HEK293 (cell line): ENCODE data around the gene RNASEH2A.

Experiments used
- CTCF ChIA-PET: fragments of 350-600 bp; formaldehyde crosslinking; extraction: SDS; loops from one replicate; lab custom pipeline; 2021; ENCODE audit warnings: antibody characterized with exemption; lab: Yijun Ruan, JAX
- POLR2A ChIA-PET: fragments of 300-600 bp; formaldehyde crosslinking; extraction: SDS; loops from one replicate; lab custom pipeline; 2020; ENCODE audit warnings: antibody characterized with exemption, inconsistent platforms; lab: Yijun Ruan, JAX
- H3K27ac ChIP-seq: fragments of 200-500 bp; sonication (Bioruptor generic); 2 replicates; pipeline ENCODE4 v1.5.1; 2014; ENCODE audit warnings: low read depth, low read length, control low read depth, inconsistent platforms; ENCODE audit errors: extremely low read depth
- H3K36me3 ChIP-seq, 2 experiments: fragments of 200-500 bp in 1 of 2; sonication (Bioruptor generic) in 1 of 2; 1 replicate in 1 of 2; 2 replicates in 1 of 2; pipeline ENCODE4 v1.5.1; 2014 to 2017; ENCODE audit warnings: inconsistent platforms in 2 of 2, low read length in 2 of 2; ENCODE audit not compliant: control insufficient read depth in 2 of 2, insufficient read depth in 1 of 2
- H3K4me1 ChIP-seq: fragments of 200-500 bp; sonication (Bioruptor generic); 2 replicates; pipeline ENCODE4 v1.5.1; 2014; ENCODE audit warnings: mild to moderate bottlenecking, low read length, inconsistent platforms; ENCODE audit not compliant: control insufficient read depth, insufficient read depth
- H3K4me3 ChIP-seq: 2 replicates; pipeline ENCODE4 v1.5.1; 2011; ENCODE audit warnings: low read depth, mild to moderate bottlenecking, control low read depth, low read length, moderate library complexity
- H3K9me3 ChIP-seq: fragments of 200-500 bp; sonication (Bioruptor generic); 2 replicates; pipeline ENCODE4 v1.5.1; 2014; ENCODE audit warnings: low read depth, low read length, inconsistent platforms; ENCODE audit not compliant: control insufficient read depth, insufficient read depth
- EGR2 ChIP-seq: fragments of 450-650 bp; formaldehyde crosslinking; IDR thresholded peaks from 2 replicates; pipeline ENCODE4 v1.5.1; 2016; ENCODE audit warnings: low read depth, missing biosample characterization, missing genetic modification characterization
- KLF8 ChIP-seq: fragments of 450-650 bp; formaldehyde crosslinking; IDR thresholded peaks from 2 replicates; pipeline ENCODE4 v1.5.1; 2016; ENCODE audit warnings: missing biosample characterization, missing genetic modification characterization
- RBAK ChIP-seq: fragments of 450-650 bp; formaldehyde crosslinking; IDR thresholded peaks from 2 replicates; pipeline ENCODE4 v1.5.1; 2016; ENCODE audit warnings: missing biosample characterization, missing genetic modification characterization
- SP7 ChIP-seq: fragments of 450-650 bp; formaldehyde crosslinking; IDR thresholded peaks from 2 replicates; pipeline ENCODE4 v1.5.1; 2016; ENCODE audit warnings: missing biosample characterization, missing genetic modification characterization
- ZFHX2 ChIP-seq: fragments of 450-650 bp; formaldehyde crosslinking; conservative IDR thresholded peaks from 2 replicates; pipeline ENCODE4 v1.5.1; 2016; ENCODE audit warnings: missing biosample characterization, missing genetic modification characterization
- ZNF157 ChIP-seq: fragments of 450-650 bp; formaldehyde crosslinking; IDR thresholded peaks from 2 replicates; pipeline ENCODE4 v1.5.1; 2016; ENCODE audit warnings: missing biosample characterization, missing genetic modification characterization
- ZNF16 ChIP-seq: fragments of 450-650 bp; formaldehyde crosslinking; IDR thresholded peaks from 2 replicates; pipeline ENCODE4 v1.5.1; 2016; ENCODE audit warnings: low read depth, missing biosample characterization, missing genetic modification characterization
- ZNF239 ChIP-seq: fragments of 450-650 bp; formaldehyde crosslinking; IDR thresholded peaks from 2 replicates; pipeline ENCODE4 v1.5.1; 2016; ENCODE audit warnings: missing biosample characterization, missing genetic modification characterization
- ZNF341 ChIP-seq: fragments of 450-650 bp; formaldehyde crosslinking; IDR thresholded peaks from 2 replicates; pipeline ENCODE4; 2016; ENCODE audit warnings: low read depth, missing biosample characterization, missing genetic modification characterization
- ZNF513 ChIP-seq: fragments of 450-650 bp; IDR thresholded peaks from 2 replicates; pipeline ENCODE4 v1.5.1; 2018; ENCODE audit warnings: missing biosample characterization, missing genetic modification characterization
- ZNF548 ChIP-seq: fragments of 450-650 bp; formaldehyde crosslinking; IDR thresholded peaks from 2 replicates; pipeline ENCODE4 v1.5.1; 2016; ENCODE audit warnings: missing biosample characterization, missing genetic modification characterization
- ZNF571 ChIP-seq: fragments of 450-650 bp; formaldehyde crosslinking; IDR thresholded peaks from 2 replicates; pipeline ENCODE4 v1.5.0; 2017; ENCODE audit warnings: missing biosample characterization, missing genetic modification characterization
- ZNF626 ChIP-seq: fragments of 450-650 bp; sonication (Bioruptor Pico); formaldehyde crosslinking; IDR thresholded peaks from 2 replicates; pipeline ENCODE4 v1.5.1; 2018; ENCODE audit warnings: missing biosample characterization, missing genetic modification characterization, inconsistent platforms
- ZNF701 ChIP-seq: fragments of 450-650 bp; formaldehyde crosslinking; IDR thresholded peaks from 2 replicates; pipeline ENCODE4 v1.5.1; 2016; ENCODE audit warnings: missing biosample characterization, missing genetic modification characterization
- ZNF830 ChIP-seq: fragments of 450-650 bp; IDR thresholded peaks from 2 replicates; pipeline ENCODE4 v1.5.0; 2018; ENCODE audit warnings: missing biosample characterization, missing genetic modification characterization, low read depth, mild to moderate bottlenecking, moderate library complexity
- TF ChIP-seq, protein P1 (sequence below): fragments of 450-650 bp; formaldehyde crosslinking; IDR thresholded peaks from 2 replicates; pipeline ENCODE4 v1.5.1; 2016; ENCODE audit warnings: missing biosample characterization, missing genetic modification characterization, borderline replicate concordance
- TF ChIP-seq, protein P2 (sequence below): fragments of 450-650 bp; formaldehyde crosslinking; IDR thresholded peaks from 2 replicates; pipeline ENCODE4; 2016; ENCODE audit warnings: missing biosample characterization, missing genetic modification characterization

RNASEH2A gene

DNA sequence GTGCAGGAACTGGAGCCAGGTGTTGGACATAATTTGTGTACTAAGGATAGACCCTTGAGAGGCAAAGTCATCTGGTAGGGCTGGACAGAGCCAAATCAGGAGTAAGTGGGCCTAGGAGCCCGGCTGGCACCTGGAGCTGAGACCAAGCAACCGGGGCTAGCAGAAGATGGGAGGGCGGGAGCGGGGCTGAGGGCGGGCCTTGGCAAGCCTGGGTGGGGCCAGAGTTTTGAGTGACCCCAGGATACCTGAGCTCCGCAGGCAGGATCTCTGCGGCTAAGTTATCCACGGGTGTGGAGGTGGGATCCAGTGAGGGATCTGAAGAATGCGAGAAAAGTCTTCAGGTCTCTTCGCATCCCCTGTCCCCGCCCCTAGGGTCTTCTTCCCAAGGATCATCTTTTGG is 39.2 kb upstream of the RNASEH2A start (continued):
- TF ChIP-seq ZNF701, result no peak
- TF ChIP-seq SP7 (tag by site-specific recombination), result no peak
- no peak for TF ChIP-seq ZNF830 (tag by site-specific recombination)
- TF ChIP-seq ZNF239 (tag by site-specific recombination), result no peak
- no peak for TF ChIP-seq ZNF16

- Histone ChIP-seq H3K36me3 (peaks cover 0 to 41% of the 10 kb centered on the region in 2 experiments; a peak in 2 of 3 replicates), H3K9me3 (no peaks in the 10 kb centered on the region), H3K27ac (no peak overlapping the region), H3K4me3 (no peak overlapping the region), H3K4me1 (no peaks in the 10 kb centered on the region)
- CTCF ChIA-PET, result interaction anchor here (0.5 to 14.1 kb wide), 9 partner anchors 8 to 884 kb away, joined by 3 to 386 read pairs (median 6); partner anchors contain the start of genes JUNB, PRDX2, RNASEH2A and THSD8
- TF ChIP-seq ZNF626 (tag by site-specific recombination) (no peak), ZNF513 (tag by site-specific recombination) (no peak), RBAK (tag by site-specific recombination) (no peak), ZNF157 (no peak), ZNF571 (tag by site-specific recombination) (no peak), KLF8 (tag by site-specific recombination) (no peak)
- TF ChIP-seq, all 188 proteins: peak for 0
- POLR2A ChIA-PET, result interaction anchor here (1.0 to 3.1 kb wide), 2 partner anchors 24 to 84 kb away, joined by 3 to 28 read pairs; partner anchors contain the start of gene JUNB
Measured at GRCh38 chr19:12767666-12768065, 38.7 kb upstream of the RNASEH2A start.

- Histone ChIP-seq H3K4me3 (no peak overlapping the region), H3K9me3 (no peaks in the 10 kb centered on the region), H3K36me3 (peaks cover 0 to 29% of the 10 kb centered on the region in 2 experiments; a peak in 2 of 3 replicates), H3K27ac (no peak overlapping the region), H3K4me1 (no peaks in the 10 kb centered on the region)
- ChIA-PET CTCF (interaction anchor here (0.7 to 14.1 kb wide), 2 partner anchors 30 to 78 kb away, joined by 3 to 386 read pairs; partner anchors contain the start of genes JUNB, PRDX2, RNASEH2A and THSD8), POLR2A (interaction anchor here (1.6 kb wide), 1 partner anchor 31 kb away, joined by 3 read pairs; no protein-coding TSS in a partner anchor)
- peak; percentile 35; the same call in 1 of the 2 replicates for TF ChIP-seq ZFHX2
- TF ChIP-seq, protein P1, sequence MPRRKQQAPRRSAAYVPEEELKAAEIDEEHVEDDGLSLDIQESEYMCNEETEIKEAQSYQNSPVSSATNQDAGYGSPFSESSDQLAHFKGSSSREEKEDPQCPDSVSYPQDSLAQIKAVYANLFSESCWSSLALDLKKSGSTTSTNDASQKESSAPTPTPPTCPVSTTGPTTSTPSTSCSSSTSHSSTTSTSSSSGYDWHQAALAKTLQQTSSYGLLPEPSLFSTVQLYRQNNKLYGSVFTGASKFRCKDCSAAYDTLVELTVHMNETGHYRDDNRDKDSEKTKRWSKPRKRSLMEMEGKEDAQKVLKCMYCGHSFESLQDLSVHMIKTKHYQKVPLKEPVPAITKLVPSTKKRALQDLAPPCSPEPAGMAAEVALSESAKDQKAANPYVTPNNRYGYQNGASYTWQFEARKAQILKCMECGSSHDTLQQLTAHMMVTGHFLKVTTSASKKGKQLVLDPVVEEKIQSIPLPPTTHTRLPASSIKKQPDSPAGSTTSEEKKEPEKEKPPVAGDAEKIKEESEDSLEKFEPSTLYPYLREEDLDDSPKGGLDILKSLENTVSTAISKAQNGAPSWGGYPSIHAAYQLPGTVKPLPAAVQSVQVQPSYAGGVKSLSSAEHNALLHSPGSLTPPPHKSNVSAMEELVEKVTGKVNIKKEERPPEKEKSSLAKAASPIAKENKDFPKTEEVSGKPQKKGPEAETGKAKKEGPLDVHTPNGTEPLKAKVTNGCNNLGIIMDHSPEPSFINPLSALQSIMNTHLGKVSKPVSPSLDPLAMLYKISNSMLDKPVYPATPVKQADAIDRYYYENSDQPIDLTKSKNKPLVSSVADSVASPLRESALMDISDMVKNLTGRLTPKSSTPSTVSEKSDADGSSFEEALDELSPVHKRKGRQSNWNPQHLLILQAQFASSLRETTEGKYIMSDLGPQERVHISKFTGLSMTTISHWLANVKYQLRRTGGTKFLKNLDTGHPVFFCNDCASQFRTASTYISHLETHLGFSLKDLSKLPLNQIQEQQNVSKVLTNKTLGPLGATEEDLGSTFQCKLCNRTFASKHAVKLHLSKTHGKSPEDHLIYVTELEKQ (tag by site-specific recombination), result no peak
- TF ChIP-seq EGR2 (tag by site-specific recombination), result peak; percentile 27; the same call in 1 of the 2 replicates
- TF ChIP-seq, protein P2, sequence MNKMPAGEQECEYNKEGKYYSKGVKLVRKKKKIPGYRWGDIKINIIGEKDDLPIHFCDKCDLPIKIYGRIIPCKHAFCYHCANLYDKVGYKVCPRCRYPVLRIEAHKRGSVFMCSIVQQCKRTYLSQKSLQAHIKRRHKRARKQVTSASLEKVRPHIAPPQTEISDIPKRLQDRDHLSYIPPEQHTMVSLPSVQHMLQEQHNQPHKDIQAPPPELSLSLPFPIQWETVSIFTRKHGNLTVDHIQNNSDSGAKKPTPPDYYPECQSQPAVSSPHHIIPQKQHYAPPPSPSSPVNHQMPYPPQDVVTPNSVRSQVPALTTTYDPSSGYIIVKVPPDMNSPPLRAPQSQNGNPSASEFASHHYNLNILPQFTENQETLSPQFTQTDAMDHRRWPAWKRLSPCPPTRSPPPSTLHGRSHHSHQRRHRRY (tag by site-specific recombination), result no peak
- no peak for TF ChIP-seq ZNF548
- no peak for TF ChIP-seq ZNF341 (tag by site-specific recombination)
- TF ChIP-seq, all 188 proteins: peak for 2
Measured at GRCh38 chr19:12769689-12770088, 36.7 kb upstream of the RNASEH2A start.
